OCI-LY1 (cell line): ENCODE data around the gene CHRNB4.

Experiments
- EZH2 ChIP-seq: fragments of 200-600 bp; sonication (generic), shearing (Covaris generic); IDR thresholded peaks from 2 replicates; pipeline ENCODE4 v1.8.0; 2017; ENCODE audit warnings: borderline replicate concordance, mixed run types, mild to moderate bottlenecking, antibody characterized with exemption, low read length, moderate library complexity, mixed read lengths
- TF ChIP-seq, protein P1 (sequence below): fragments of 200-600 bp; sonication (generic), shearing (Covaris generic); IDR thresholded peaks from 2 replicates; pipeline ENCODE4 v1.5.1; 2017; ENCODE audit warnings: mild to moderate bottlenecking, antibody characterized with exemption, low read length, moderate library complexity, mixed read lengths

DNA sequence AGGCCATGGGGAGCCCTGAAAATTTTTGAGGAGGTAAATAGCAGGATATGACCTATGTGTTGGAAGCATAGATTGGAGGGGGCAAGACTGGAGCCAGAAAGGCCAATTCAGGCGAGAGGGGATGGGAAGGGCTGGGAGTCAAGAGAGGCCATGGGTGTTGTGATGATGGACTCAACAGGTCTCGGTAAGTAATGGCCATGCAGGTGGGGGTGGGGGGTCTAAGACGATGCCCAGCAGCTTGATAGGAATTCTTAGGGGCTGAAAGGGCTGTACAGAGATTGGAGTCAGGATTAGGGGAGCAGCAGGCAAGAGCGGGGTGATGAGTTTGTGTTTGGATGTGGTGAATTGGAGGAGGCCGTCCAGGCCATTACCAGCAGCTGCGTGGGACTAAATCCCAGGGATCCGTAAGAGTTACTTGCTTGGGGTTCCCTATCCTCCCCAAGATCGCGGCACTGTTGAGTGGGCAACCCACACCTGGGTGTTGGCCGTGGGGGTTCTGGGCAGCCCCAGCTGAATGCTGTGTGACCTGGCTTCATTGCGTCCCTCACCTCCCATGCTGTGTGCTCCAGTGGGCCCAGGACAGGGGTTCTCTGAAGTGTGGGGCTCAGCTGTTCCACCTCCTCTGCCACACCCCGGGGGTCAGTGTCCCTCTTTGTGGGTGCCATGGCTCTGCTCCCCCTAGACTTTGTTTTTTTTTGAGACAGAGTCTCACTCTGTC, 41.8 kb upstream of the CHRNB4 start:
- TF ChIP-seq, protein P1, sequence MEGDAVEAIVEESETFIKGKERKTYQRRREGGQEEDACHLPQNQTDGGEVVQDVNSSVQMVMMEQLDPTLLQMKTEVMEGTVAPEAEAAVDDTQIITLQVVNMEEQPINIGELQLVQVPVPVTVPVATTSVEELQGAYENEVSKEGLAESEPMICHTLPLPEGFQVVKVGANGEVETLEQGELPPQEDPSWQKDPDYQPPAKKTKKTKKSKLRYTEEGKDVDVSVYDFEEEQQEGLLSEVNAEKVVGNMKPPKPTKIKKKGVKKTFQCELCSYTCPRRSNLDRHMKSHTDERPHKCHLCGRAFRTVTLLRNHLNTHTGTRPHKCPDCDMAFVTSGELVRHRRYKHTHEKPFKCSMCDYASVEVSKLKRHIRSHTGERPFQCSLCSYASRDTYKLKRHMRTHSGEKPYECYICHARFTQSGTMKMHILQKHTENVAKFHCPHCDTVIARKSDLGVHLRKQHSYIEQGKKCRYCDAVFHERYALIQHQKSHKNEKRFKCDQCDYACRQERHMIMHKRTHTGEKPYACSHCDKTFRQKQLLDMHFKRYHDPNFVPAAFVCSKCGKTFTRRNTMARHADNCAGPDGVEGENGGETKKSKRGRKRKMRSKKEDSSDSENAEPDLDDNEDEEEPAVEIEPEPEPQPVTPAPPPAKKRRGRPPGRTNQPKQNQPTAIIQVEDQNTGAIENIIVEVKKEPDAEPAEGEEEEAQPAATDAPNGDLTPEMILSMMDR: no peak
- no peak for TF ChIP-seq EZH2
